GM21360 (cell line): ENCODE results near the gene KLHDC8A.
"Not testable (repeated sequence)": the region's sequence is repeated elsewhere in the genome, so short reads cannot be mapped to it uniquely, and the experiment has no call there.

Experiments used
- ATAC-seq: cut with Tn5 transposase; IDR thresholded peaks from one replicate; pipeline ENCODE4 v1.9.1; 2021; ENCODE audit warnings: mild to moderate bottlenecking, moderate library complexity; ENCODE audit not compliant: unreplicated experiment

KLHDC8A gene, protein sequence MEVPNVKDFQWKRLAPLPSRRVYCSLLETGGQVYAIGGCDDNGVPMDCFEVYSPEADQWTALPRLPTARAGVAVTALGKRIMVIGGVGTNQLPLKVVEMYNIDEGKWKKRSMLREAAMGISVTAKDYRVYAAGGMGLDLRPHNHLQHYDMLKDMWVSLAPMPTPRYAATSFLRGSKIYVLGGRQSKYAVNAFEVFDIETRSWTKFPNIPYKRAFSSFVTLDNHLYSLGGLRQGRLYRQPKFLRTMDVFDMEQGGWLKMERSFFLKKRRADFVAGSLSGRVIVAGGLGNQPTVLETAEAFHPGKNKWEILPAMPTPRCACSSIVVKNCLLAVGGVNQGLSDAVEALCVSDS

DNA sequence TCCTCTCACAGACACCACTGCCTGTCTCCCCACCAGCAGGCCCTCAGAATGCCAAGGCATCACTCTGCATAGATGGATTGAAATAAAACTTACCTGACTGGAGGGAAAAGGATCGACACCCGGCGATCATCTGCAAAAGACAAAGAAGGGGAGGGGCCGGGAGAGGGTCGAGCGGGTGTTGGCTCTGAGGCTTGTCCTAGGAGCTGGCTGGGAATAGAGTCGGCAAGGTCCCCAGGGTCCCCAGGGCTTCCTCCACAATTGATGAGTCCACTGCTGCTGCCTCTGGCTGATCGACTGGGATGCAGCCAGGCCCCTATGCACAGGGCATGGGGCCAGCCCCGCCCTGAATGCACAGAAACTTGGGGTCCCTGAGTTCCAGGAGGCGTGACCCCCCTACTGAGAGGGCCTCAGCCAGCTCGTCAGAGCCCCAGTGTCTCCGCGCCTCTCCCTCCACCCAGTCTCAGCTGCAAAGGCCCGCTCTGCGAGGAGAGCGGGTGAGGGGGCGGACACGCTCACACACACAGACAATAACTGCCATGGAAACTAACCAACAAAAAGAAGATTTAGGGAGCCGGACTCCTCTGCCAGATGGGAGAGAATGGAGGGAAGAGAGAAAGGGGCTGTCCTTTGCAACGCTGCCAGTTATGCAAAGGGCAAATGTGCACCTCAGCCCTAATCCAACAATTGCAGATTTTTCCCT is at the start of gene KLHDC8A:
Gene KLHDC8A, minus strand, starts transcription at position 483 of the 700 bp plus-strand sequence. CDS start 13,318 bp downstream, outside the sequence.
- no peak for ATAC-seq

DNA sequence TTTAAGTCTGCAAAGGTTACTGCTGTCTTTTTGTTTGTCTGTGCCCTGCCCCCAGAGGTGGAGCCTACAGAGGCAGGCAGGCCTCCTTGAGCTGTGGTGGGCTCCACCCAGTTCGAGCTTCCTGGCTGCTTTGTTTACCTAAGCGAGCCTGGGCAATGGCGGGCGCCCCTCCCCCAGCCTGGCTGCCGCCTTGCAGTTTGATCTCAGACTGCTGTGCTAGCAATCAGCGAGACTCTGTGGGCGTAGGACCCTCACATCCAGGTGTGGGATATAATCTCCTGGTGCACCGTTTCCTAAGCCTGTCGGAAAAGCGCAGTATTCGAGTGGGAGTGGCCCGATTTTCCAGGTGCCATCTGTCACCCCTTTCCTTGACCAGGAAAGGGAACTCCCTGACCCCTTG is 49.5 kb upstream of the KLHDC8A start:
- not testable (repeated sequence) for ATAC-seq

DNA sequence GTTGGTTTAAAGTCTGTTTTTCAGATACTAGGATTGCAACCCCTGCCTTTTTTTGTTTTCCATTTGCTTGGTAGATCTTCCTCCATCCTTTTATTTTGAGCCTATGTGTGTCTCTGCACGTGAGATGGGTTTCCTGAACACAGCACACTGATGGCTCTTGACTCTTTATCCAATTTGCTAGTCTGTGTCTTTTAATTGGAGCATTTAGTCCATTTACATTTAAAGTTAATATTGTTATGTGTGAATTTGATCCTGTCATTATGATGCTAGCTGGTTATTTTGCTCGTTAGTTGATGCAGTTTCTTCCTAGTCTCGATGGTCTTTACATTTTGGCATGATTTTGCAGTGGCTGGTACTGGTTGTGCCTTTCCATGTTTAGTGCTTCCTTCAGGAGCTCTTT is 47.8 kb upstream of the KLHDC8A start:
- not testable (repeated sequence) for ATAC-seq

DNA sequence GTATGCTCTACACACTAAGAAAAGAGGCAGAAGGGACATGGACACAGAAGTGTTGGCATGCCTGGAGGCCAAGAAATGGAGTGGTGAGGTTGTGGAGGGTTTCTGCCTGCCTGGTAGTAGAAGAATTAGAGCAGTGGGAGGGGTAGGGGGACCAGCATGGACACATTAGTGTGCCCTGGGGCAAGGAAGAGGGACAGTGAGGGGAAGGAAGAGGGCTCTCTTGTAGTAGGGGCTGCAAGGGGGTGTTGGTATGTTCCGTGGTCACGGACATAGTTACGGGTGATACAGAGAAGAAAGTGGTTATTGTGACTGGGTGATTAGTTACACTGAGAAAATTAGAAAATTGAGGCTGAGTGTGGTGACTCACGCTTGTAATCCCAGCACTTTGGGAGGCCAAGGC is 41.9 kb upstream of the KLHDC8A start:
- ATAC-seq: no peak

- ATAC-seq: no peak
These were observed 40.4 kb upstream of the KLHDC8A start for GRCh38 chr1:205396967-205397616.

GRCh38 chr1:205395616-205396015 is 38.9 kb upstream of the KLHDC8A start:
- no peak for ATAC-seq

DNA sequence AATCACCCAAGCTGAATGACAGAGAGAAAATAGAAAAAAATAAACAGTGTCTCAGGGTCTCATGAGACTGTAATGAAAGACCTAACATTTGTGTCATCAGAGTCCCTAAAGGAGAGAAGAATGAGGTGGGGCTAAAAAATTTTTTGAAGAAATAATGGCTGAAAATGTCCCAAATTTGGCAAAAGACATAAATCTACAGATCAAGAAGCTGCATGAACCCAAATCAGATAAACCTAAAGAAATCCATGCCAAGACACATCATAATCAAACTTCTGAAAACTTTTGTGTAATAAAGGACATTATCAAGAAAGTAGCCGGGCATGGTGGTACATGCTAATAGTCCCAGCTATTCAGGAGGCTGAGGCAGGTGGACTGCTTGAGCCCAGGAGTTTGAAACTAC is 35.9 kb upstream of the KLHDC8A start:
- no peak for ATAC-seq

DNA sequence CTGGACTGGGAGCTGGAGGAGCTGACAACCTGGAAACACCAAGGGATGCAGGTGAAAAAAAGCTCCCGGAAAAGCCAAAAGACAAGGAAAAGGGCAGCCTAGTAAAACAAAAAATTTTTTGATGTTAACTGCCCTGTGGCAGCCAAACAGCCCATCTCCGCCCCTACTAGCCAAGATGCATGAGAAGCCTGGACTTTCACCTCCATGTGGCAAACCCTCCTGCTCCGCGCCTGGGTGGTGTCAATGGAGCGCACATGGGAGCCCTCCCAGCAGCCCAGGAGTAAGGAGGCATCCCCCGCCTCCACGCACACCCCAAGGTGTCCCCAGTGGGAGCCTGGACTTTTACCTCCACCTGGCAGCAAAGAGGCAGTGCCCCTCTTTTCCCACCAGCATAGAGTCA is 34.7 kb upstream of the KLHDC8A start:
- ATAC-seq: no peak

DNA sequence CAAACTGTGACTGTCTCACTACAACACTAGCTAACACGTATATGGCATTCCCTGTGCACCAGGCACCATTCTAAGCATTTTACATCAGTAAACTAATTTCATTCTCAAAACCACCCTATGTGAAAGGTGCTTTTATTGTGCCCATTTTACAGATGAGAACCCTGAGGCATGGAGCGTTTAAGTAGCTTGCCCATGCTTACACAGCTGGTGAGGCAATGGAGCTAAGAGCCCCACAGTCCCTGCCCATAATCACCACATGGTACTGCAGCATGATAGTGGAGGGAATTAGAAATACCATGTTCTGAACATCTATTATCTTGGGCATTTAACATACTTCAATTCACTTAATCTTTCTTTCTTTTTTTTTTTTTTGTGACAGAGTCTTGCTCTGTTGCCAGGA is 31.1 kb upstream of the KLHDC8A start:
- ATAC-seq: no peak

GRCh38 chr1:205382990-205383389 is 26.3 kb upstream of the KLHDC8A start:
- not testable (repeated sequence) for ATAC-seq

DNA sequence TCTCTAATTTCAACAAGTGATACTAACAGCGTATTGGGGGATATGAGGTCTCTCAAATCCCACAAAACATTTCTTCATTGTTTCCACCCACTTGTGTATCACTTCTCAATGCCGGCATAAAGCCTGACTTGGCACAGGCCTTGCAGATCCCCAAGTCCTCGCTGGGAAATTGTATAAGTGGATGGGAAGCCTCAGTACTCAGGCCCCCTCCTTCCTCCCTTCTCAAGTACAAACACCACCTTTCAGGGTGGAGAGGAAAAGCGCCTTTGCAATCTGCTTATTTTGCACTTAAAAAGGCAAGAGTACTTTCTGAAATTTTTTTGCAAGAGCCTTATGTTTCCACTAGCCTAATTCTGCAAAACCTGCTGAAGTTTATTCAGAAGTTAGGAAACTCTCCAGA is 25.8 kb upstream of the KLHDC8A start:
- ATAC-seq: no peak

- ATAC-seq: no peak
These were observed 24.6 kb upstream of the KLHDC8A start for GRCh38 chr1:205381305-205381704.

- ATAC-seq: no peak
These were observed 24.2 kb upstream of the KLHDC8A start for GRCh38 chr1:205380882-205381281.

GRCh38 chr1:205379056-205379455 is 22.3 kb upstream of the KLHDC8A start:
- no peak for ATAC-seq

DNA sequence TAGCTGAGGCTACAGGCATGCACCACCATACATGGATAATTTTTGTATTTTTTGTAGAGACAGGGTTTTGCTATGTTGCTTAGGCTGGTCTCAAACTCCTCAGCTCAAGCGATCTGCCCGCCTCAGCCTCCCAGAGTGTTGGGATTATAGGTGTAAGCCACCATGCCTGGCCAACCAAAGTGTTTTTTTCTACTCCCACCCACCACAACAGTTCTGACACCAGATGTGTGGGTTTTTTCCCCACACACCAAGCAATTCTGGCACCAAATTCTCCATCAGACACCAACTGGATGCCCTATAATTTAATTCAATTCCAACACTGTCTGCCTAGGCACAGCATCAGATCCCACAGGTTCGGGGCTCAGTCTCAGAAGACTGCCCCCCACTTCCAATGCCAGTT is 20.6 kb upstream of the KLHDC8A start:
- no peak for ATAC-seq

- ATAC-seq: no peak
These were observed 20.0 kb upstream of the KLHDC8A start for GRCh38 chr1:205376739-205377138.

GRCh38 chr1:205375835-205376545 is 19.3 kb upstream of the KLHDC8A start:
- no peak for ATAC-seq

- no peak for ATAC-seq
These were observed 17.7 kb upstream of the KLHDC8A start for GRCh38 chr1:205374210-205375078.

- no peak for ATAC-seq
These were observed 17.1 kb upstream of the KLHDC8A start for GRCh38 chr1:205373798-205374175.
